ENCODE measurements around the gene KLHL26.
"Not testable (repeated sequence)": the region's sequence is repeated elsewhere in the genome, so short reads cannot be mapped to it uniquely, and the experiment has no call there.

- not testable (repeated sequence) for TF ChIP-seq DPF2 (CRISPR knock-in tag; IDR thresholded peaks at IDR 0.05; ENCODE audit: borderline replicate concordance, low read depth); BRCA1 (CRISPR knock-in tag; IDR thresholded peaks at IDR 0.05); USF2 (IDR thresholded peaks at IDR 0.05; ENCODE audit: low read depth, low read length); USF2 (CRISPR knock-in tag; IDR thresholded peaks at IDR 0.05; ENCODE audit: borderline replicate concordance); REST (IDR thresholded peaks at IDR 0.05; ENCODE audit: borderline replicate concordance in 1 of 2, low read depth in 1 of 2, low read length in 2 of 2); SRSF4 (IDR thresholded peaks at IDR 0.05; ENCODE audit: low read depth, low read length, poor library complexity, severe bottlenecking); PHF20 (CRISPR knock-in tag; IDR thresholded peaks at IDR 0.05); TBL1XR1 (IDR thresholded peaks at IDR 0.05; ENCODE audit: borderline replicate concordance, low read length, partially characterized antibody)
These were observed 36.0 kb upstream of the KLHL26 start for GRCh38 chr19:18600692-18601397.
